ENCODE data around the gene NOTO.
A peak's percentile ranks its signal among the peaks of the same experiment; 100 is the strongest.

Gene NOTO

GRCh38 chr2:73252238-73253027 lies 50.1 kb downstream of the NOTO start:
- TF ChIP-seq ZFX (IDR thresholded peaks at IDR 0.05; ENCODE audit: borderline replicate concordance) (no peak), CTCF (IDR thresholded peaks at IDR 0.05) (no peak)
- H3K27ac ChIP-seq, result peak overlapping the region; percentile 65; the same call in 1 of the 2 replicates

- peak overlapping the region; percentile 65 for H3K27ac ChIP-seq
- TF ChIP-seq CTCF (IDR thresholded peaks at IDR 0.05), result no peak
- no peak for TF ChIP-seq ZFX (IDR thresholded peaks at IDR 0.05; ENCODE audit: borderline replicate concordance)
These were observed 51.0 kb downstream of the NOTO start for GRCh38 chr2:73253400-73253799.

- H3K27ac ChIP-seq, result peak overlapping the region; percentile 65
These were observed 51.5 kb downstream of the NOTO start for GRCh38 chr2:73253901-73254300.

GRCh38 chr2:73254343-73255006 lies 52.1 kb downstream of the NOTO start:
- TF ChIP-seq CTCF (IDR thresholded peaks at IDR 0.05), result no peak
- no peak for TF ChIP-seq ZFX (IDR thresholded peaks at IDR 0.05; ENCODE audit: borderline replicate concordance)
- H3K27ac ChIP-seq, result peak overlapping the region; percentile 65

More at GRCh38 chr2:73253901-73254300, 51.5 kb downstream of the NOTO start:
- TF ChIP-seq CTCF (IDR thresholded peaks at IDR 0.05), result no peak
- TF ChIP-seq ZFX (IDR thresholded peaks at IDR 0.05; ENCODE audit: borderline replicate concordance), result no peak

- peak overlapping the region; percentile 65 for H3K27ac ChIP-seq
These were observed 52.8 kb downstream of the NOTO start for GRCh38 chr2:73255007-73255644.

GRCh38 chr2:73255907-73256617 lies 53.7 kb downstream of the NOTO start:
- H3K27ac ChIP-seq, result peak overlapping the region; percentile 65
- TF ChIP-seq ZFX (IDR thresholded peaks at IDR 0.05; ENCODE audit: borderline replicate concordance) (no peak), CTCF (IDR thresholded peaks at IDR 0.05) (no peak)

More at GRCh38 chr2:73255007-73255644, 52.8 kb downstream of the NOTO start:
- TF ChIP-seq ZFX (IDR thresholded peaks at IDR 0.05; ENCODE audit: borderline replicate concordance), result no peak
- TF ChIP-seq CTCF (IDR thresholded peaks at IDR 0.05), result no peak
